Naive B cell (primary cell): ENCODE data around the gene FTH1. TPM values are rescaled to one million over a fixed set of nuclear protein-coding genes. Genes with fewer than 3 reads are reported as not detected.
"Not testable (repeated sequence)": the region's sequence is repeated elsewhere in the genome, so short reads cannot be mapped to it uniquely, and the experiment has no call there.

Experiments used
- ATAC-seq, 2 donors: fragments of 150-1000 bp; cut with Tn5 transposase; 2 replicates each; pipeline ENCODE4 v1.10.0; 2021; ENCODE audit warnings: low read depth in 2 of 2, mild to moderate bottlenecking in 2 of 2, moderate library complexity in 2 of 2
- DNase-seq: peaks from one replicate; pipeline ENCODE4 v3.0.0; 2022
- H3K27ac Mint-ChIP-seq, 6 donors: one replicate each; pipeline ENCODE4 v1.8.0; 2020 to 2022; ENCODE audit warnings: mild to moderate bottlenecking in 6 of 6, mixed read lengths in 6 of 6, moderate library complexity in 5 of 6, inconsistent platforms in 2 of 6
- H3K27me3 Mint-ChIP-seq, 3 donors: one replicate each; pipeline ENCODE4 v1.8.0; 2021 to 2022; ENCODE audit warnings: mixed read lengths in 3 of 3, mild to moderate bottlenecking in 1 of 3
- H3K36me3 Mint-ChIP-seq, 2 donors: one replicate each; pipeline ENCODE4 v1.8.0; 2020 to 2022; ENCODE audit warnings: mixed read lengths in 2 of 2, inconsistent platforms in 1 of 2, mild to moderate bottlenecking in 1 of 2
- H3K4me1 Mint-ChIP-seq, 3 donors: one replicate each; pipeline ENCODE4 v1.8.0; 2020 to 2022; ENCODE audit warnings: mixed read lengths in 3 of 3, inconsistent platforms in 1 of 3, mild to moderate bottlenecking in 1 of 3, moderate library complexity in 1 of 3
- H3K4me3 Mint-ChIP-seq, 8 donors: one replicate each; pipeline ENCODE4 v1.8.0; 2020 to 2022; ENCODE audit warnings: mild to moderate bottlenecking in 8 of 8, mixed read lengths in 8 of 8, moderate library complexity in 8 of 8, inconsistent platforms in 2 of 8
- H3K9me3 Mint-ChIP-seq, 7 donors: one replicate each; pipeline ENCODE4 v1.8.0; 2020 to 2022; ENCODE audit warnings: mixed read lengths in 7 of 7, mild to moderate bottlenecking in 5 of 7, inconsistent platforms in 2 of 7, moderate library complexity in 1 of 7
- polyA plus RNA-seq, 6 donors: library from polyadenylated mRNA; unstranded; fragments of 300-500 nt; fragmentation: Illumina TruSeq; gene quantifications; one replicate each; pipeline ENCODE4 v1.2.3, GENCODE V29; 2021; ENCODE audit warnings: low read depth in 6 of 6

Gene FTH1
- 1,000 to 10,000 TPM; 4,039 to 5,068 (median 4,261) TPM for polyA plus RNA-seq

GRCh38 chr11:61967116-61967923, at the start of gene FTH1:
TSS of gene FTH1 (minus strand) at chr11:61967634. CDS start at chr11:61967425, 209 bp downstream.
- peak; percentile 91 for DNase-seq
- H3K27me3 Mint-ChIP-seq: no peaks in the 10 kb centered on the region
- H3K27ac Mint-ChIP-seq: peak within 1 kb of the TSS; percentile 95 to 99 (median 98)
- peaks cover 9 to 18% of the 10 kb centered on the region in 2 donors for H3K36me3 Mint-ChIP-seq
- peaks cover 61 to 77% (median 72%) of the 10 kb centered on the region in 3 donors for H3K4me1 Mint-ChIP-seq
- H3K4me3 Mint-ChIP-seq: peak within 1 kb of the TSS; percentile 80 to 98 (median 94)
- ATAC-seq: peak; percentile 58 to 65
- H3K9me3 Mint-ChIP-seq: peaks cover 0 to 1% (median 0%) of the 10 kb centered on the region in 7 donors

- H3K27ac Mint-ChIP-seq: peak overlapping the region in 1 of 6 donors; percentile 65
- H3K27me3 Mint-ChIP-seq: peaks cover 0 to 8% (median 6%) of the 10 kb centered on the region in 3 donors
- no peak overlapping the region for H3K4me3 Mint-ChIP-seq
- H3K4me1 Mint-ChIP-seq: peaks cover 5 to 13% (median 7%) of the 10 kb centered on the region in 3 donors
- ATAC-seq (no peak), DNase-seq (no peak)
- peaks cover 0 to 4% (median 0%) of the 10 kb centered on the region in 7 donors for H3K9me3 Mint-ChIP-seq
- H3K36me3 Mint-ChIP-seq: no peaks in the 10 kb centered on the region
Observed at GRCh38 chr11:62015615-62016014, 48.2 kb upstream of the FTH1 start.

GRCh38 chr11:62013537-62014476, 46.4 kb upstream of the FTH1 start:
- Mint-ChIP-seq H3K27me3 (peaks cover 0 to 8% (median 6%) of the 10 kb centered on the region in 3 donors), H3K4me1 (peaks cover 0 to 5% (median under 1%) of the 10 kb centered on the region in 3 donors), H3K9me3 (no peaks in the 10 kb centered on the region), H3K36me3 (no peaks in the 10 kb centered on the region), H3K4me3 (no peak overlapping the region), H3K27ac (peak overlapping the region in 2 of 6 donors; percentile 10 to 51)
- ATAC-seq: no peak
- DNase-seq: no peak

- no peaks in the 10 kb centered on the region for H3K9me3 Mint-ChIP-seq
- H3K27me3 Mint-ChIP-seq: peaks cover 0 to 8% (median 6%) of the 10 kb centered on the region in 3 donors
- ATAC-seq (no peak), DNase-seq (no peak)
- peak overlapping the region in 2 of 6 donors; percentile 20 to 74 for H3K27ac Mint-ChIP-seq
- H3K4me3 Mint-ChIP-seq: no peak overlapping the region
- H3K4me1 Mint-ChIP-seq: no peaks in the 10 kb centered on the region
- H3K36me3 Mint-ChIP-seq: no peaks in the 10 kb centered on the region
Observed at GRCh38 chr11:62012832-62013461, 45.5 kb upstream of the FTH1 start.

- Mint-ChIP-seq H3K27me3 (peaks cover 3 to 10% (median 8%) of the 10 kb centered on the region in 3 donors), H3K9me3 (no peaks in the 10 kb centered on the region), H3K4me1 (no peaks in the 10 kb centered on the region), H3K4me3 (no peak overlapping the region), H3K27ac (peak overlapping the region in 2 of 6 donors; percentile 20 to 74), H3K36me3 (no peaks in the 10 kb centered on the region)
- DNase-seq (no peak), ATAC-seq (no peak)
Observed at GRCh38 chr11:62012451-62012831, 45.0 kb upstream of the FTH1 start.

- Mint-ChIP-seq H3K27me3 (peaks cover 6 to 12% (median 8%) of the 10 kb centered on the region in 3 donors), H3K4me3 (no peak overlapping the region), H3K27ac (no peak overlapping the region), H3K4me1 (no peaks in the 10 kb centered on the region), H3K36me3 (no peaks in the 10 kb centered on the region), H3K9me3 (no peaks in the 10 kb centered on the region)
- DNase-seq (no peak), ATAC-seq (no peak)
Observed at GRCh38 chr11:62011881-62012280, 44.4 kb upstream of the FTH1 start.

- no peaks in the 10 kb centered on the region for H3K36me3 Mint-ChIP-seq
- H3K4me3 Mint-ChIP-seq: no peak overlapping the region
- H3K27ac Mint-ChIP-seq: no peak overlapping the region
- DNase-seq: no peak
- H3K27me3 Mint-ChIP-seq: peaks cover 6 to 13% (median 8%) of the 10 kb centered on the region in 3 donors
- ATAC-seq: no peak
- H3K9me3 Mint-ChIP-seq: no peaks in the 10 kb centered on the region
- H3K4me1 Mint-ChIP-seq: no peaks in the 10 kb centered on the region
Observed at GRCh38 chr11:62010935-62011528, 43.6 kb upstream of the FTH1 start.

GRCh38 chr11:62008193-62008592, 40.8 kb upstream of the FTH1 start:
- Mint-ChIP-seq H3K4me1 (peaks cover 0 to 8% (median 0%) of the 10 kb centered on the region in 3 donors), H3K9me3 (no peaks in the 10 kb centered on the region), H3K27me3 (peaks cover 6 to 24% (median 8%) of the 10 kb centered on the region in 3 donors), H3K36me3 (no peaks in the 10 kb centered on the region), H3K4me3 (no peak overlapping the region), H3K27ac (peak overlapping the region in 1 of 6 donors; percentile 67)
- ATAC-seq: no peak
- no peak for DNase-seq

- peaks cover 0 to 6% (median 2%) of the 10 kb centered on the region in 7 donors for H3K9me3 Mint-ChIP-seq
- H3K4me1 Mint-ChIP-seq: peaks cover 0 to 8% (median 0%) of the 10 kb centered on the region in 3 donors
- DNase-seq: no peak
- peak overlapping the region in 1 of 6 donors; percentile 20 for H3K27ac Mint-ChIP-seq
- no peak overlapping the region for H3K4me3 Mint-ChIP-seq
- no peak for ATAC-seq
- H3K27me3 Mint-ChIP-seq: peaks cover 6 to 18% (median 7%) of the 10 kb centered on the region in 3 donors
- peaks cover 2% of the 10 kb centered on the region in 2 donors for H3K36me3 Mint-ChIP-seq
Observed at GRCh38 chr11:62004473-62004872, 37.0 kb upstream of the FTH1 start.

- Mint-ChIP-seq H3K9me3 (peaks cover 5 to 14% (median 11%) of the 10 kb centered on the region in 7 donors), H3K36me3 (peaks cover 9 to 14% of the 10 kb centered on the region in 2 donors), H3K27me3 (peaks cover under 1 to 13% (median 7%) of the 10 kb centered on the region in 3 donors)
- not testable (repeated sequence) for ATAC-seq, H3K4me3 Mint-ChIP-seq, DNase-seq, H3K4me1 Mint-ChIP-seq, H3K27ac Mint-ChIP-seq
Observed at GRCh38 chr11:62002283-62002682, 34.8 kb upstream of the FTH1 start.

- Mint-ChIP-seq H3K4me3 (peak overlapping the region in 1 of 8 donors; percentile 15), H3K27me3 (peaks cover 0 to 12% (median 7%) of the 10 kb centered on the region in 3 donors), H3K9me3 (peaks cover 5 to 14% (median 11%) of the 10 kb centered on the region in 7 donors), H3K36me3 (peaks cover 9 to 14% of the 10 kb centered on the region in 2 donors), H3K4me1 (peaks cover 0 to 8% (median 0%) of the 10 kb centered on the region in 3 donors), H3K27ac (peak overlapping the region in 2 of 6 donors; percentile 26 to 41)
- DNase-seq (no peak), ATAC-seq (no peak)
Observed at GRCh38 chr11:62001450-62002191, 34.2 kb upstream of the FTH1 start.
